ENCODE measurements around the gene DLG5.
A peak's percentile ranks its signal among the peaks of the same experiment; 100 is the strongest.

The DLG5 gene

DNA sequence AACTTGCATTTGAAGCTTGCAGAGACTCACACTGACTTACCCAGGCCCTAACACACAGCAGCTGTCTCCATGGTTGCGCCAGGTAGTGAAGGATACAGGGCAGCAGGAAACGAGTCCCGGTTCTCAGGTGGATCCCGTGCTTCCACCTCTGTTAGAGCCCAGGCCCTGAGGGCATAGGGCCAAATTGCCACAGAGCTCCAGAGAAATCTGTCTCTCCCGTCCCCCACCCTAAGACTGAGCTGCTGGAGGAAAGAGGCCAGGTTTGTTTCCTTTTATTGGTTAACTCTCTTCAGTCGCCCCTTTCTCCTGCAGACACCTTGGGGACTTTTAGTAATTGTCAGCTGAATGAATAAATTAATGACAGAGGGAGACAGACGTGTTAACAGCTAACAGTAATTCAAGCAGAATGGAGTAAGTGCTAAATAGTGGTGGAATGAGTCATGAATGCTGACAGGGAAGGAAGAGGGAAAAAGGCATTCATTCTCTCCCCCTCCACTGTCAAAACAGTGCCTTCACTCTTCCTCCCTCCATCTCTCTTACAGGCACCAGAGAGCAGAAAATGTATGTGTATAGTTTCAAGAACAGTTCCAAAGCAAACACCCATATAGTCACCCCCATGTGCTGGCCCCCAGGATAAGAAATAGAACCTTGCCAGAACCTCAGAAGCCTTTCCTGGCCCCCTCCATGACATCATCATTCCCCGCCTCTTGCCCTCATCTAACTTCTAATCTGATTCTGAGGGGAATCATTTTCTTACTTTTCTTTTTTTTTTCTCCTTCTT, 16.8 kb upstream of the DLG5 start:
- H3K9ac ChIP-seq (ENCODE audit: low read length): no peak overlapping the region
- no peaks in the 10 kb centered on the region for H3K27me3 ChIP-seq (ENCODE audit: control insufficient read depth, insufficient read depth, low read length)
- H3K4me1 ChIP-seq (ENCODE audit: control insufficient read depth, low read depth, low read length): peaks cover 13% of the 10 kb centered on the region
- H3K27ac ChIP-seq (ENCODE audit: low read length): no peak overlapping the region
- H3K4me3 ChIP-seq (ENCODE audit: low read length): no peak overlapping the region
- H3K9me3 ChIP-seq (ENCODE audit: control insufficient read depth, low read depth, low read length): no peaks in the 10 kb centered on the region
- no peaks in the 10 kb centered on the region for H3K36me3 ChIP-seq (ENCODE audit: control insufficient read depth, low read depth, low read length)

DNA sequence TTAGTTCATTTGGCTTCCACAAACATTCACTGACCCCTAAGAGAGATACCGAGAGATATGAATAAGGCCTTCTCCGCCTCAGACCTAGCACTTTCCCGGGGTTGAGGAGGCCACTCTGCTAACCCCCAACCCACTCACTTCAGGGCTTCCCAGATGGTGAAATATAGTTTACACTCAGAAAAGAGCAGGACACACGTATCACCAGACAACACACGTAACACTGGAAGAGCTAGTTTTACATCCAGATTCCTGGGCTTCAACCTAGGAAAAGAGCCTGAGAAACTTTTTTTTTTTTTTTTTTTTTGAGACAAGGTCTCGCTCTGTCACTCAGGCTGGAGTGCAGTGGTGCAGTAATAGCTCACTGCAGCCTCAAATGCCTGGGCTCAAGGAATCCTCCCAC, 15.2 kb upstream of the DLG5 start:
- Histone ChIP-seq H3K4me3 (ENCODE audit: low read length) (no peak overlapping the region), H3K27me3 (ENCODE audit: control insufficient read depth, insufficient read depth, low read length) (no peaks in the 10 kb centered on the region), H3K27ac (ENCODE audit: low read length) (no peak overlapping the region), H3K36me3 (ENCODE audit: control insufficient read depth, low read depth, low read length) (no peaks in the 10 kb centered on the region), H3K4me1 (ENCODE audit: control insufficient read depth, low read depth, low read length) (peaks cover 13% of the 10 kb centered on the region), H3K9me3 (ENCODE audit: control insufficient read depth, low read depth, low read length) (no peaks in the 10 kb centered on the region), H3K9ac (ENCODE audit: low read length) (no peak overlapping the region)

- Histone ChIP-seq H3K36me3 (ENCODE audit: control insufficient read depth, low read depth, low read length) (no peaks in the 10 kb centered on the region), H3K27me3 (ENCODE audit: control insufficient read depth, insufficient read depth, low read length) (no peaks in the 10 kb centered on the region), H3K9ac (ENCODE audit: low read length) (no peak overlapping the region), H3K4me3 (ENCODE audit: low read length) (no peak overlapping the region), H3K4me1 (ENCODE audit: control insufficient read depth, low read depth, low read length) (peaks cover 13% of the 10 kb centered on the region), H3K9me3 (ENCODE audit: control insufficient read depth, low read depth, low read length) (no peaks in the 10 kb centered on the region), H3K27ac (ENCODE audit: low read length) (no peak overlapping the region)
Observed at GRCh38 chr10:77940627-77941026, 14.1 kb upstream of the DLG5 start.

DNA sequence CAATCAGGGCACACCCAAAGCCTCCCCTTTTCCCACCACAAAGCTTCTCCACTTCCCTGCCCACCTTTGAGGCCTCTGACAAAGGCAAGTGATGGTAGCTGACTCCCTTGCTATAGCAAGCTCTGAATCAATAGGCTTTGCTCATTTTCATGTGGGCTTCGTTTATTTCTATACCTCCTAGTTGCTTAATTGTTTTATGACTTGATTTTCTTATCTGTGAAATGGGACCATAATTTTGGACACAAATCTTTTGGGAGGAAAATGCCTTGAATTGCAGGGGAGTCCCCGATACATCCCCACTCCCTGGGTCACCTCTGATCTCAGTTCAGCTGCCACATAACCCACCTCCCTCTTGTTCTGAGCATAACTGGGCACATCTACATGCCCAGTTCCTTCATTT, 13.7 kb upstream of the DLG5 start:
- Histone ChIP-seq H3K9me3 (ENCODE audit: control insufficient read depth, low read depth, low read length) (no peaks in the 10 kb centered on the region), H3K4me1 (ENCODE audit: control insufficient read depth, low read depth, low read length) (peaks cover 13% of the 10 kb centered on the region), H3K9ac (ENCODE audit: low read length) (no peak overlapping the region), H3K27me3 (ENCODE audit: control insufficient read depth, insufficient read depth, low read length) (no peaks in the 10 kb centered on the region), H3K36me3 (ENCODE audit: control insufficient read depth, low read depth, low read length) (no peaks in the 10 kb centered on the region), H3K4me3 (ENCODE audit: low read length) (no peak overlapping the region), H3K27ac (ENCODE audit: low read length) (no peak overlapping the region)

GRCh38 chr10:77939561-77940001, 13.0 kb upstream of the DLG5 start:
- no peak overlapping the region for H3K4me3 ChIP-seq (ENCODE audit: low read length)
- H3K4me1 ChIP-seq (ENCODE audit: control insufficient read depth, low read depth, low read length): peaks cover 13% of the 10 kb centered on the region
- no peaks in the 10 kb centered on the region for H3K27me3 ChIP-seq (ENCODE audit: control insufficient read depth, insufficient read depth, low read length)
- no peaks in the 10 kb centered on the region for H3K36me3 ChIP-seq (ENCODE audit: control insufficient read depth, low read depth, low read length)
- H3K27ac ChIP-seq (ENCODE audit: low read length): no peak overlapping the region
- no peak overlapping the region for H3K9ac ChIP-seq (ENCODE audit: low read length)
- H3K9me3 ChIP-seq (ENCODE audit: control insufficient read depth, low read depth, low read length): no peaks in the 10 kb centered on the region

DNA sequence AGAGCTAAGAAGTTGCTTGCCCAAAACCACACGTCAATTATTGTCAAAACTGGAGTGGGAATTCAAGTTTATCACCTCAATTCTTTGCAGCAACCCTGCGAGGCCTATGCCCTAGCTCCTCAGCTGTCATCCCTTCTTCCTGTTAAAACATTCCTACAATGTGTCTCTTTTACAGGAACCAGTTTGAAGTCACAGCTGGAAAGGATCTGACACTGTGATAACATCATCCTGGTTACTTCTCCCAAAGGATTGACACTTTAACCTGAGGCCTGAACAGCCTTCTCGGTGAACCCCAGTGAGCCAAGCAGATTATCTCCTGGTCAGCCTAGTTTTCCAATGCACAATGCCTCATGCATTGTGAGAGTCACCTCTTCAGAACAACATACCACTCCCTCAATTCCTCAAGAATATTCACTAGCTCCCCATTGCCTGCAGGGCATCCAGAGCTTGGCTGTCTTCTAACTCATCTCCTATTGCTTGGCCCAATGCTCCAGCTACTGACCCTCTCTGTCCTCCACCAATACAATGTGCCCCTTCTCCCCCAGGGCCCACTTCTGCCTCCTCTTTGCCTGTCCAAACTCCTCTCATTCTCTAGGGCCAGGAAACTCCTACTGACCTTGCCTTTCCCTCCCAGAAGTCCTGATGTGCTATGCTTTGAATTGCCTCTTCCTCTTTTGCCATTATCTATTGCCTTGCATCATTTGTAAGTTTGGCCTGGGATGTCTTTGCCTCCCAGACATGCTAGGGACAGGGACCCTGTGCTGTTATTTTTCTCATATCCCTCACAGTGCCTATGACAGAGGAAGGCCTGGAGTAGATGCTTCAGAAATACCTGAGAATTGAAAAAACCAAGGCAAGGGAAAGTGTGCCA, 10.4 kb upstream of the DLG5 start:
- H3K9me3 ChIP-seq (ENCODE audit: control insufficient read depth, low read depth, low read length): no peaks in the 10 kb centered on the region
- no peaks in the 10 kb centered on the region for H3K36me3 ChIP-seq (ENCODE audit: control insufficient read depth, low read depth, low read length)
- no peaks in the 10 kb centered on the region for H3K27me3 ChIP-seq (ENCODE audit: control insufficient read depth, insufficient read depth, low read length)
- no peak overlapping the region for H3K4me3 ChIP-seq (ENCODE audit: low read length)
- H3K4me1 ChIP-seq (ENCODE audit: control insufficient read depth, low read depth, low read length): peaks cover 8% of the 10 kb centered on the region
- no peak overlapping the region for H3K9ac ChIP-seq (ENCODE audit: low read length)
- H3K27ac ChIP-seq (ENCODE audit: low read length): no peak overlapping the region

GRCh38 chr10:77932016-77932715, 5.6 kb upstream of the DLG5 start:
- peaks cover 14% of the 10 kb centered on the region for H3K27me3 ChIP-seq (ENCODE audit: control insufficient read depth, insufficient read depth, low read length)
- no peak overlapping the region for H3K9ac ChIP-seq (ENCODE audit: low read length)
- H3K9me3 ChIP-seq (ENCODE audit: control insufficient read depth, low read depth, low read length): no peaks in the 10 kb centered on the region
- no peak overlapping the region for H3K27ac ChIP-seq (ENCODE audit: low read length)
- H3K36me3 ChIP-seq (ENCODE audit: control insufficient read depth, low read depth, low read length): no peaks in the 10 kb centered on the region
- H3K4me3 ChIP-seq (ENCODE audit: low read length): no peak overlapping the region
- H3K4me1 ChIP-seq (ENCODE audit: control insufficient read depth, low read depth, low read length): no peaks in the 10 kb centered on the region

DNA sequence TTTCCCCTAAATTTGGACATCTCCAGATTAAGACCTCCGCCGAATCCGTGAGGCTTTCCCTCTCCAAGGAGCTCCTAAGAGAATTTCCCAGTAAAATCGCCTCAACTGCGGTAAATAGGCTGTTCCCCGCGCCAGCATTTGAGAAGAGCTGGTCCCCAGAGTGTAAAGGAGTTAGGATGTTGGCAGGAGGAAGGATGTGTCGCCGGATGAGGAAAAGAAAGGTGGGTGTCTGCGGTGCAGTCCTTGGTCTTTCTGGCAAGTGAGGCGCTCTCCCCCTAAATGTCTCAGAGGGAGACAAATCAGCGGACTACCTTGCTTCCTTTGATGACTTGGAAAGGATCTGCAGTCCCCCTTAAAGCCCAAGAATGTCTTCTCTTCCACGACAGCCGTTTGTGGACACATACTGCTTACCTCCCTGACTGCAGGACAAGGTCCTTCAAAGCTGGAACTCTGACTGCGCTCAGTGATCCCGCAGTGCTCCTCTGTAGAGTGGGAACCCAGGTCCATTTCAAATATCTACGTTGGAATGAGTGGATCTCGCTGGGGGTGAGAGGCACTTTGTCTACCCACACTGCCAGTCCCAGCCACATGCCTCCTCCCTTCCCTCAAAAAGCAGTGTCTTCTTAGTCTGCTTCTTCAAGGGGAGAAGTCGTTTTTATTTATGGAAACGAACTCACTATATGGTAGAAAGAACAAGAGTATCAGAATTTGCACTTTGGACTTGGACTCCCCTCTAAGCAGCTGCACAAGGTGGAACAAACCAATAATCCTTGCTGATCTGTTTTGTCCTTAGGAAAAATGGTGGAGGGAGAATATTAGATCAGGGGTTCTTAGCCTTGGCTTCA, 1.1 kb upstream of the DLG5 start:
- no peak overlapping the region for H3K27ac ChIP-seq (ENCODE audit: low read length)
- H3K9ac ChIP-seq (ENCODE audit: low read length): peak overlapping the region; percentile 16
- peaks cover 6% of the 10 kb centered on the region for H3K4me1 ChIP-seq (ENCODE audit: control insufficient read depth, low read depth, low read length)
- H3K36me3 ChIP-seq (ENCODE audit: control insufficient read depth, low read depth, low read length): no peaks in the 10 kb centered on the region
- peaks cover 15% of the 10 kb centered on the region for H3K27me3 ChIP-seq (ENCODE audit: control insufficient read depth, insufficient read depth, low read length)
- no peaks in the 10 kb centered on the region for H3K9me3 ChIP-seq (ENCODE audit: control insufficient read depth, low read depth, low read length)
- H3K4me3 ChIP-seq (ENCODE audit: low read length): peak overlapping the region; percentile 61

- Histone ChIP-seq H3K9me3 (ENCODE audit: control insufficient read depth, low read depth, low read length) (no peaks in the 10 kb centered on the region), H3K36me3 (ENCODE audit: control insufficient read depth, low read depth, low read length) (no peaks in the 10 kb centered on the region), H3K27me3 (ENCODE audit: control insufficient read depth, insufficient read depth, low read length) (peaks cover 15% of the 10 kb centered on the region), H3K27ac (ENCODE audit: low read length) (no peak overlapping the region), H3K4me1 (ENCODE audit: control insufficient read depth, low read depth, low read length) (peaks cover 6% of the 10 kb centered on the region), H3K9ac (ENCODE audit: low read length) (peak overlapping the region; percentile 59), H3K4me3 (ENCODE audit: low read length) (peak overlapping the region; percentile 74)
Observed at GRCh38 chr10:77925795-77926565, 575 bp downstream of the DLG5 start.

DNA sequence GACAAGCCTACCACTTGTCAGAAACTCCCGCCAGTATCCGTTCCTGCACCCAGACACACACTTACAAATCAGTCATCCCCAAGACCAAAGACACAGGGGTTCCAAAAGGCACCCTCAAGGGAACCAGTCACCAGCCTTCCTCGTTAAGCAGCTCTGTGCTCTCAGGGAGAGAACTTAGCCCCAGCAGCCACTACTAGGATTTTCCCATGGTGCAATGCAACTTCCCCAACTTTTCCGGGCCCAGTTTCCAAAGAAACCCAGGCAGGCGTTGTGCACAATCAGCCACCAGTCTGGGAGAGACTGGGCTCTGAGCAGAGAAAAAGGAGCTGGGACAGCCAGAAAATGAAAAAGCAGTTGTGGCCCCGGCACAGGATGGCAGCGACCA, 1.2 kb downstream of the DLG5 start:
- peaks cover 15% of the 10 kb centered on the region for H3K27me3 ChIP-seq (ENCODE audit: control insufficient read depth, insufficient read depth, low read length)
- H3K9me3 ChIP-seq (ENCODE audit: control insufficient read depth, low read depth, low read length): no peaks in the 10 kb centered on the region
- H3K4me3 ChIP-seq (ENCODE audit: low read length): peak overlapping the region; percentile 74
- H3K36me3 ChIP-seq (ENCODE audit: control insufficient read depth, low read depth, low read length): no peaks in the 10 kb centered on the region
- no peak overlapping the region for H3K27ac ChIP-seq (ENCODE audit: low read length)
- H3K9ac ChIP-seq (ENCODE audit: low read length): peak overlapping the region; percentile 59
- H3K4me1 ChIP-seq (ENCODE audit: control insufficient read depth, low read depth, low read length): peaks cover 6% of the 10 kb centered on the region
